Stromal cell of bone marrow (primary cell): ENCODE data around the gene FAF1.

Experiments
- DNase-seq: peaks from one replicate; pipeline ENCODE4 v3.0.0-alpha.2; 2012; ENCODE audit warnings: low read depth

Gene FAF1

DNA sequence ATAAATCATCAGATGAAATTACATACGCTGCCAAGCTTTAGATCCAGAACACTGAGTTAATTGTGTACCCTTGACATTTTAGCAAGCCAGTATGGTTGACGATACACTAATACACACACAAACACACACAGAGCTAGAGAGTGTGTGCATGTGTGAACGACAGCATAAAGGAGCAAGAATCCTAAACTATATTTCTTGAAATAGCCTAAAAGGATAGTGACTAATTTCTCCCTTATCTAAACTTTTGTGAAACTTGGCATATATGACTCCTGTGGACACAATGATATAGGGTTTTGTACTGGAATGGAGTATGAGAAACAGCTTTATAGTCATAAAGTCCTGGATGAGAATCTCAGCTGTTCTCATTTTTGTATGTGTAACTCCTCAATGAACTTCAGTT is 471.7 kb downstream of the FAF1 start:
- DNase-seq, result no peak

DNA sequence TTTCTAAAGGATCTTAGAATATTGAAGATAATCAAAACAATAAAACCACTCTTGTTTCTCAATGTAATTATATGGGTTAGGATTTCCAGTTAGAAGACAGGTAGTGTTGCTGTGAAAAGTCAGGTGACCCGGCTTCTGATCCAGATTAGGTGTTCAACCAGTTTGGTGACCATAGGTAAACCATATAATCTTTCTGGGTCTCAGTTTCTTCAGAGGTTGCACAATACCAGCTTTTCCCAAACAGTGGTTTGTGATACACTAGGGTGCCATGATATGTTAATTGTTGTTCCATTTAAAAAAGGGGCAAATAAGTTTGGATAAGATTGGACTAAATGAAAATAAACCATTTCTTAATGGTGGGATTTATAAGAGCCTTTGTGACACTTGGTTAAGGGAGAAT is 472.3 kb downstream of the FAF1 start:
- DNase-seq, result no peak

DNA sequence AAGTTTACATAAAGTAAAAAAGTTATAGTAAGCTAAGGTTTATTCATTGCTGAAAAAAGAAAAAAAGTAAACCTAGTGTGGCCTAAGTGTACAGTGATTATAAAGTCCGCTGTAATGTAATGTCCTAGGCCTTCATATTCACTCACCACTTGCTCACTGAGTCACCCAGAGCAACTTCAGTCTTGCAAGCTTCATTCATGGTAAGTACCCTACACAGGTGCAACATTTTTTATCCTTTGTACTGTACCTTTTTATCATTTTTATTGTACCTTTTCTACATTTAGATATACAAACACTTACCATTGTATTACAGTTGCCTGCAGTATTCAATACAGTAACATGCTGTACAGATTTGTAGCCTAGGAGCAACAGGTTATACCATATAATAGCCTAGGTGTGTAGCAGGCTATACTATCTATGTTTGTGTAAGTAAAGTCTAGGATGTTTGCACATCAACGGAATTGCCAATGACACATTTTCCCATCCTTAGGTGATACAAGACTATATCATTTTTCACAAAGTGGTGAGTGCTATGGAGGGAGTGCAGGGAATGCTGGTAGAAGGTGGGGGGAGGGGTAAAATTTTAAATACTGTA is 478.8 kb downstream of the FAF1 start:
- DNase-seq, result no peak

DNA sequence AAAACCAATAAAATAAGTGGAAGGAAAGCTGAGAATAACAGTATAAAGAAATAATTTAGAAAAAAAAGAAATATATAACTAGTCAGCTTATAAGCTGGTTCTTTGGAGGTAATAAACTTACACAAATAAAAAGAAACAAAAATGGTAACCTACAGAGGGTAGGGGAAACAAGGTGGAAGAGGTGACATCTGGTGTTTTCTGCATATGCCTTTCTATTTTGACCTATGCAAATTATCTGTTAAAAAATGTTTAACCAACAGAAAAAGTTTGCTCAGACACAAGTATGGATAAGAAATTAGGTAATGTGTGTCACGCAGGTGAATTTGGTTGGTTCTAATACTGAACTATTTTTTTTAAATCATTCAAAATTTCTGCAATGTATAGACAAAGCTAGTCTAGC is 483.3 kb downstream of the FAF1 start:
- no peak for DNase-seq

DNA sequence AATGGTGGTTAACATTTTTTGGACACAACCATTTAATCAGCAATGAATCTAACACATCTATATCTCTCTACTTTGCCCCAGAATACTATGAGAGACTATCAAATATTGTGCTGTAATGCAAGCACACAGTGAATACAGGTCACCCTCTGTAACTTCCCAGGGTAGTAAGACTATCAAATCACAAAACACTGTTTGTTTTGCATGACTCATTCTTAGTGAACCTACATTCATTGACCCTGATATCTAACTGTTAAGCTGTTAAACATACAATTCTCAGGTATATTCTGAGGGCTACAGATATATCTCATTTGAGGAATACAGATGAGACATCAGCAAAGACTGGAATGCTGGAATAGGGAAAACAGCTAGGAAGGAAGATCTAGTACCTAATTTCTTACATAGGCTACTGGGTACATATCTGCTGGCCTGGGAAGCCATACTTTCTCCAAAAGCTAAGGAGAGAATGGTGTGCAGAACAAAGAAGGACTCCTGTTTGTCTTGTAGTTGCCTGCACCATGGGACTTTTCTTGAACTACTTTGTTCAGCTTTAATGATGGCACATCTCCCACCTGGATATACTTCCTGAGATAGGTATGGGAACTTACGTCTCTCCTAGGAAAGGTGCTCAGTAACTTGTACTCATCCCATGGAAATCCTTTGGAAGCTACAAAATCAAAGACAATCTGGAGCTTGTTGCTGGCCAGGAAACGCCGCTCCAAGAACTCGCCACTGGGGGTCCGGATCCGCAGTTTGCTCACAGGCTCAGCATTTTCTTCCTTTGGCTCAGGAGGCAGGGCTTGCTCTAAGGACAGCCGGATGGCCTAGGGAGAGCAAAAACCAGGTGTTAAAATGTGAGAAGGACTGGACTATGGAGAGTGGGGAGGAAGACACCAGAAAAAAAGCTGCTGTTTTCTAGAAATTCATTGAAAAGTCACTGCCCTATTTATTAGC is 484.9 kb downstream of the FAF1 start:
- DNase-seq, result no peak

DNA sequence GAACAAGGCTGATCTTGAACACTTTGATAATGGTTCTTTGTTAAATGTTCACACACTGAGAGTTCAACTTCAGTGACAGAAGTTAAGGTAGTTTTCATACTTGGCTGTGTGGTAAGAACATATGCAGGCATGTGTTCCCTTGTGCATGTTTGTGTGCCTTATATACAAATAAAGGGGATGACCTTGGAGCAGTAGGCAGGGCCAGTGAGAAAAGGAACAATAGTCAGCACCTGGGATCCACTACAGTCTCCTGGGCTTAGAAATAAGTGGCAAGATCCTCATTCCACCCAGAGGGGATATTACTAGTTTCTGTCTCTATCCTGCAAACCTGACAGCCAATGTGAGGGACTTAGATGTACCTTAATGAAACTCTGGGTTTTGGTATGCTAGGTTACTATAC is 486.6 kb downstream of the FAF1 start:
- DNase-seq, result no peak

DNA sequence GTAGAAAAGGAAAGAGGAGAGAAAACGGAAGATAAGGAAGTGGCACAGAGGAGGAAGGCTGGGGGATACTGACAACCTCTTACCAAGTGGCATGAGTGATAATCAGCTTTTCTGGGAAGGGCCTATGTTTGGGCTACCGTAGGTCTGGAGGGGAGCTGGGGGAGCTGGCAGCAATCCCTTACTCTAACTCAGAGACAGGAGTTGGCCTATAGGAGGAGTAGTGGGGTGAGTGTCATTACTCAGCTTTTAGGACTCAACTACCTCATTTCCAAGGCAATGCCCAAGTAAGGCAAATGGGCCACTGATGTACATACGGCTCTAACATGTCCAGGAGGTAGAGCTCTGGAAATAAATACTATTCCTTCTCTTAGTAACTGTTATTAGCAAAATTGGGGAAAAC is 488.1 kb downstream of the FAF1 start:
- no peak for DNase-seq

DNA sequence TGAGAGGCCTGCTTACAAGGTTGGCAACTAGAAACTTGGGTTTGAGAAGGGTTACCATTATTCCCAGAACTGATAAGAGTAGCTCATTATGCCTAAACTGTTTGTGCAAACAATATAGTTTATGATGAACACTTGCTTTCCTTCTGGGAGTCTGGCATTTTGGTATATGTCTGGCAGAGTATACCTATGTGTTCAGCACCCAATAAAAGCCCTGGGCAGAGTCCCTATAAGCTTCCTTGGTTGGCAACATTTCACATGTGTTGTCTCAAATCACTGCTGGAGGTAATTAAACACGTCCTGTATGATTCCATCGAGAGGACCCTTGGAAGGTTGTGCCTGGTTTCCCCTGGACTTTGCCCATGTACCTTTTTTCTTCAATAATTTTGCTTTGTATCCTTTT is 497.1 kb downstream of the FAF1 start:
- DNase-seq, result no peak

DNA sequence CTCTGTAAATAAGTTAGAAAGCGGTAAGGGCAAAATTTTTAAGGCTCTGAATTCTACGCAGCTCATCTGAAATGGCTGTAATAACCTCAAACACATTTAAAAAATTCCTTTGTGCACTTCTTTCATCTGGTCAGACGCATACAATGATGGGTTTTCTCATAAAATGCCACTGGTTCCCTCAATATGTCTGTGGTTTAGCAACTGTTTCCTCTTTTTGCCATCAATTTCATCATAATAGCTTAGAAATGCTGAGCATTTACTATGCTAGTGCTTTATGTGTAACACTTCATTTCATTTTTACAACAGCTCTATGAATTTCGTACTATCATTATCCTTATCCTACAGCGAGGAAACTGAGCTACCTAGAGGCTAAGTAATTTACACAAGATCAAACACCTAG is 501.6 kb downstream of the FAF1 start:
- DNase-seq, result no peak

DNA sequence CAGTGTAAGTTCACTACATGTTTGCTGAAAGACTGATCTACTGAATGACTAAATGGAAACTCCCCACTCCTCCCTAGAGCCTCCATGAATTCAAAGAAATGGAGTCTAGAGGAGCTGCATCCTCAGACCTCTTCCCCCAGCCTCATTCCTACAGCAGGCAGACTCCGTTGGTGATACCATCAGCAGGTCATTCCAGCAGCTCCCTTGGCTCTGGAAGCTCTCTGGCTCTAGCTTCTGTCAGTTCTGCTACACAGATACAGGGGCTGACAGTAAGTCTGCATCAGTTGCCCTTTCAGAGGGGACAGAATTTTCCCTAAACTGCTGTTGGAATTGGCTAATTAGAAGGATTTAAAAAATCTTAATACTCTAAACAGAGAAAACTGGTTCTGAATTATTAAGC is 505.2 kb downstream of the FAF1 start:
- no peak for DNase-seq

DNA sequence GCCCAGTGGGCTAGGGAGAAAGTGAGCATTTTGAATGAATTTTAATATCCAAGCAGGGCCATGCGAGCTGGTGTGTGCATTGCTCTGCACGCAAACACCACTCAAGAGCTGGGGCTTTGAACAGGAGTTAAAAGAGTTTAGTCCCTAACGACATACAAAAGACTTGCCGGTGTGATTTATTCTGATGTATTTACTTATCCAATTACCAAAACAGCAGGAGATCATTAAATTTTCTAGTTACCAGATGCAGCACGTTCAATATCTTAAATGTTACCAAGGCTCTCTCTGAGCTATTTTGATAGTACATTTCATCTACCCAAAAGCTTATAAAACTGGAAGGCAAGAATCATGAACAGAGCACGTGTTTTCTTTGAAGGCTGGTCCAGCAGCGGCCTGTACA is 506.8 kb downstream of the FAF1 start:
- DNase-seq, result no peak

DNA sequence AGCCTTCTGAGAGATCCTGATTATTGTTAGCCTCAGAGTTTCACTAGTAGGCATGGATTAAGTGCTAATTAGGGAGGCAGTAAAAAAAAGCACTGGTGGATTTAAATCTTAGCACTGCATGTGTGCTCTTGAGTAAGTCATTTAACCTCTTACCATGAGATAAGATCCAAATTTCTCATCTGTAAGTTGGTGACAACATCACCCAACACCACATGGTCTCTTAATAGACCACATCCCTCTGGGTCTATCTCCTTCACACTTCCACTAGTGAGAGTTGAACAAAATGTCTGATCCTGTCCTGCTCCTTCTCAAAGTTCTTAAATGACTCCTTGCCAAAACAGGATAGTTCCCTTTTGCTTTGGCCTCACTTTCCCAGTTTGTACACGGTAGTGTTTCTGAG is 507.4 kb downstream of the FAF1 start:
- DNase-seq, result no peak

DNA sequence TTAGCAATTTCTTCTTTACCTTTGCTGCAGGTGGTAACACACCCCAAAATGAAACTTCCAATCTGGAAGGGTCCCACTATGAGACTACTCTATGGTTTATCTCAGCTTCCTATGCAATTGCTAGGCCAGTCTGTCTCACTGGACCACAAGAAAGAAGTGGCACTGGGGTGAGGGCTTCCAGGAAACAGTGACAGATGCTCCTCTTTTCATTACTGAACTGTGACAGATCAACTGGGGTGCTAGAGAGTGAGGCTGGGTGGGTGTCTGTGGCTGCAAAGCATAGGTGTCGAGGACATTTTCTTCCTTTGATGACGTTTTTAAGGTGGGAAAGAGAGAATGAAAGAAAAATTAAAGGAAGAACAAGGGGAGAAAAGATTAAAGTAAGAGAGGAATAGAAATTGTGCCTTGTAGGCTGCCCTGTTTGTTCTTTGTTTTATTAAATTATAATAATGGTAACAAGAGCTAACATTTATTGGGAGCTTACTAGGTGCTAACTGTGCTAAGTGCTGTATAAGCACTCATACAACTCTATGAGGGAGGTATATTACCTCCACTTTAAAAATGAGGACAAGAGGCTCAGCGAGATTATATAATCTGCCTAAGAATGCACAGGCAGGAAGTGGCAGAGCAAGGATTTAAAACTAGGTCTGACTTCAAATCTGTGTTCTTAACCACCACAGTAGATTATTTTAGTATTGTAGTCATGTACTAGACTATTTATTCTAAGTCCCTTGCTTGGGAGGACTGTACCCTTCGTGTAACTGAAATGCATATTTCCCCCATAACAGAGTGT is 509.0 kb downstream of the FAF1 start:
- DNase-seq, result no peak

DNA sequence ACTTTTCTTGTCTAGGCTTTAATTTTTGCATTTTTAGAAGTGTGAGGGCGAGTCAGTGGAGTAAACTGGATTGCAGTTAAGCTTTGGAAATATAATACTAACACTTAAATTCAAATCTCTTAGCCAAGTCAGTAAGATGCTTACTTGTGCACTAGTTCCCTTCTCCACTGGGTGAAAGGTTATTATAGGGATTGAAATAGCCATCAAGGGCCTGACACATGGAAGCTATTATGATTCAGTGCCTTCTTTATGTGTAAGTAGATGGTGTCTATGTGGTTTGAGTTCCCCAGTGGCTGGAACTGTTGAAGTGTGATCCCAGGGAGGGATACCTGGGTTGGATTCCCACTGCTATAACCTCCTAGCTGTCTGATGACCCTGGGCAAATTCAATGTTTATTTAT is 512.1 kb downstream of the FAF1 start:
- peak; percentile 32 for DNase-seq

DNA sequence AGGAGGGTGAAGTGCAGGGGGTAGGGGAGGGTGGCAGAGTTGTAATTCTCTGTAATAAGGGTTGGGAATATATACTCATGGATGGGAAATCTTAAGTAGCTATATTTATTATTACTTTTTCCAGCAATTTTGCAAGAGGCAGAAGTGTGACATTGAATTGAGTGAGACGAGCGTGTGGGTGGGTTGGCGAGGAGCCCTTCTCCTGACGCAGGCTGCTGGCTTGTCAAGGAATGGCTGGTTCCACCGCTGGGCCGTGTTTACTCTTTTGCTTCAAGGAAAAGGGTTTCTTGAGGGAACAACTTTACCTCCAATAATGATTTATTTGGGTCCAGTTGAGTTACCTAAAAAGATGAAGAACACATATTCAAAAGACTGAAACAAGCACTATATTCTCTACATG is 518.9 kb downstream of the FAF1 start:
- no peak for DNase-seq

DNA sequence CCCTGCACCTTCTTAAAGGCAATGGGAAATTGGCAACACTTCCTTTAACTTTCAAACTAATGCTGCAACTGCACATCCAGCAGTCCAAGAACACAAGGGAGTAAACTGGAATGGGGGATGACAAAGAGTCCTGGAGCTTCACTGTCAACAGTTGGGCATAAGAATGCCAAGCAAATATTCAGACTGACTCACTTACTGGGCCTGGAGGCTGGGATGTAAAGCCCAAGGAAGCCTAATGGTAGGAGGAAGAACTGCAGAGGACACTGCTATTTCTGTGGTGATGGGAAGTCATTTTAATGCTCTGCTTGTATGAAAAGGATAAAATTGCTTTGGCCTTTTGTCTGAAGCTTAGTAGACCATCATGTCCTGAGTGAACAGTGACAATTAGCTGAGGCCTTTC is 521.1 kb downstream of the FAF1 start:
- no peak for DNase-seq

DNA sequence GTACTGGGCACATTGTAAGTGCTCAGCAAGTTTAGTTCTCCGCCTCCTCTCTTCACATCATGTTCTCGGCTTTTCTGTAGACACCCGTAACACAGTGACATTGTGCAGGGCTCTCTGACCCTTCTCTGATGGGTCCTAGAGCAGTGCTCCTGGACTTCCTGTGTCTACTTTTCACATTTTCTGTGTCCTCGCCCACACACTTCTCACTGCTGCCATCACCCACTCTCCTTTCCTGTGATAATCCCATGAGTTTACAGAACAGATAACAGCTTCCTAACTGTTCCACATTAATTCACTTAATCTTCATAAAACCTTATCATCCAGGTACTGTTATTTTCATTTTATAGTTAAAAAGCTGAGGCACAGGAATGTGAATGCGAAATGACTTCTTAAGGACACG is 523.6 kb downstream of the FAF1 start:
- DNase-seq, result no peak

DNA sequence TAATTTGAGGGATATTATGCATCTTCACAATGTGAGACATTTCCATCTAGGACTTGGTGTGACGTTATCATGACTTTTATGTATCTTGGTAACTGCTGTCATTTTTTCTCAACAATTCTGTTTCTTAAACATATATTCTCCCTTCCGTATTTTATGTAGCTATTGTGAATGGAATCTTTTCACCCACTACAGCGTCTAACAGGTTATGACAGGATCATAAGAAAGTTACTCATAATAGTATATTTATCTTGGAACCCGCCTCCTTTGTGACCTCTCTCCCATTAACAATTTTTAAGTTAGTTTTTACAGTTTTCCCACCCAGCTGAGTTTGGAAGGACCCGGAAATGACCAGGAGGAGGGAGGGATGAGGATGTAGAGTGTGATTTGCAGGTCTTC is 530.1 kb downstream of the FAF1 start:
- no peak for DNase-seq

DNA sequence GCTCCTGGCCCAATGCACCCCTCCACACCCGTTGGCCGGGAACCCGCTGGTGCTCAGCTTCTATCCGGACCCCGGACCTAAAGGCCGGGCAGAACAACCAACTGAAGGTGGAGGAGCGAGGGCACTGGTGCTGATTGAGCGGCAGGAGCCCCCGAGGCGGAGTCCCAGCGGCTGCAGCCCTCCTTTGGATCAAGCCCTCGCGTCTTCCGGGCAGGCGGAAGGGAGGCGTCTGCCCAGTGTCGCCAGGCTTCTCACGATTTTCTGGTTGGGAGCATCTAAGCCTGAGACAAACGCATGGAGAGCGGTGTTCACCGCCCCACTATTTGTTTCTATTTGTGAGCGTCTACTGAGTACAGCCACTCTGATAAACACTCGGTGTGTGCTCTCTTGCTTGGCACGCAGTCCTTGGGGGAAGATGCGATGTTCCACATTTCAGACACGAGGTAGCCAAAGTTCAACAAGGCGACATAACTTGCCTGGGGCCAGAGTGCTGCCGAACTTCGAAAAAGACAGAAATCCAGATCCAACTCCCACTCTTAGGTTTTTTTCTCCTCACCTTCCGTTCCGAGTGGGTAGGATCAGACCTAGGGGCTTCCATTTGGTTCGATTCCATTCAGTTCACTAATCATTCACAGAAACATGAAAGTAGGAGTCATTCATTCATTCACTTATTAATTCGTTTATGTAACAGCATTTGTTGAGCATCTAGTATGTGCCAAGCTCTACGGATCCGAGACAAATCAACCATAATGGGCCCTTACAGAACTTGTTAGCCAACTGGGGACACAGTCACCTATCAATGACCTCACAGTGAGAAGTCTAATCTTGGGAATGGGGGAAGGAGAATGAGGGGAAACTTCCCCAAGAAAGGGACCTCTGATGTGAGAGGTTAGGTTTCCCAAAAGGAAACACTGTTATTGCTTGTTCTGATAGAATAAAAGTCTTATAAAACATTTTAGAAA is 532.0 kb downstream of the FAF1 start:
- no peak for DNase-seq

DNA sequence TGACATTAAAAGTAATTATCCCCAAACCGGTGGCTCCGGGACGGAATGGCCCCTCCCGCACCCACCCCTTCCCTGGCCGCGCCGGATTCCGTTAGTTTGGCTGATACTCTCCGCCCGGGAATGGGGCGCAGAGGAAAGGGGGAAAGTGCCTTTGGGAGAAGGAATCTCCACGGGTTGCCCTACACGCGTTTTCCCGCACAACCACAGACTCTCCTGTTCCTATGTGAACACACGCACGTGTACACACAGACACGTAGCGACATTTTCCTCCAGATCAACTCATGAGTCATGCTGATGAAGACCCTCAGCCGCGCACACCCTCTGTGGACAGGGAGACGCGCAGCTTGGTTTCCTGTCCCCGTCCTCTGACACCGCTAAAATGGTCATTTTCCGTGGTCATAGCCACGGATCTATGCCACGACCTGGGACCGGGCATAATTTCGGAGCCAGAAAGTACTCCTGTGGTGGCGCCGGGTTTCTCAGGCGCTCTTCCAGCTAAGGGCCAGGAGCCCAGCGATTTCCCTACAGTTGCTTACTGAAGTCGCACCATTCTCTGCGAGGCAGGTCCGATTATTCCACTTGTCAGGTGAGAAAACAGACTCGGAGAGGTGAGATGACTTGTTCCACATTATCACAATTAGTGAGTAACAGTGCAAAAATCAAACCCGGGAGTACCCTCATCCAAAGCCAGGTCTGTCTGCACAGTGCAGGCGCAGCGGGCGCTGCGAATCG is 532.8 kb downstream of the FAF1 start:
- no peak for DNase-seq

DNA sequence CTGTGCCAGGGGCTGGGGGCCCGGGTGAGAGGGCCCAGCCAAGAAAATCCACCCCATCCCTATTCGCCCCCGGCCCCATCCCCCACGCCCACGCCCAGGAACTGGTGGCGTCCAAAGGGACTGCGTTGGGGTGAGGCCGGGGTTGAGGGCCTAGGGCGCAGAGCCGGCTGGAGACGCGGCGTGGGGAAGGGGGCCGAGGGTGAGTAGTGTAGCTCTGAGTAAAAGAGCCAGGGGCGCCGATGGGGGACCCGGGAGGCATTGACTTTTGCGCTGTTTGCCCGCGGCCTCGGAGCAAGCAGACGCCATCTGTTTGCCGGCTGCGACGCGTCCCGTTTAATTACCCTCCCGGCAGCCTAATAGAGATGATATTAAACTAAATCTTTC is 533.4 kb downstream of the FAF1 start:
- DNase-seq, result no peak
